Measurements from ENCODE around the gene SPAG16.

SPAG16 gene

GRCh38 chr2:213806125-213806726, 522.0 kb downstream of the SPAG16 start:
- Histone ChIP-seq H3K4me3 (ENCODE audit: low read depth, low read length) (no peak overlapping the region), H3K36me3 (ENCODE audit: control insufficient read depth, insufficient read depth, low read length) (no peaks in the 10 kb centered on the region)

DNA sequence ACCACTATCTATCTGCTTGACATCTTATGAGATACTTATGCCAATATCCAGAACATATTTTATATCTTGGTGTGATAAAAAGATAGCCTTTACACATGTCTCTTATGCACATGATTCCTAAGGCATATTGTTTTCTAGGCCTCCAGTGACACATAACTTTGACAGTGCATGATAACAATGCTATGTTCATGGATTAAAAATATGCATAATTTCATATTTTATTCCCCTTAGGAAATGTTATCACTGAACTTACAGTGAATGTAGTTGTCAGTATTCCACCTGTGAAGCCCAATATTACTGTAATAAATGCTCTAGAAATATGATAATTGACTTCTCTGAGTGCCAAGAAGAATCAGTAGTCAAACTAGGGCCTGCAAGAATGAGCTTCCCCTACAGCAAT, 532.3 kb downstream of the SPAG16 start:
- H3K9ac ChIP-seq (ENCODE audit: low read depth, low read length), result no peak overlapping the region
- no peaks in the 10 kb centered on the region for H3K27me3 ChIP-seq (ENCODE audit: control insufficient read depth, insufficient read depth, low read length)
- no peak overlapping the region for H3K27ac ChIP-seq (ENCODE audit: low read depth, low read length)
- H3K36me3 ChIP-seq (ENCODE audit: control insufficient read depth, insufficient read depth, low read length), result no peaks in the 10 kb centered on the region
- no peak overlapping the region for H3K4me3 ChIP-seq (ENCODE audit: low read depth, low read length)
- no peaks in the 10 kb centered on the region for H3K9me3 ChIP-seq (ENCODE audit: control insufficient read depth, insufficient read depth, low read length)
- no peaks in the 10 kb centered on the region for H3K4me1 ChIP-seq (ENCODE audit: control insufficient read depth, insufficient read depth, low read length)

More at GRCh38 chr2:213806125-213806726, 522.0 kb downstream of the SPAG16 start:
- Histone ChIP-seq H3K27me3 (ENCODE audit: control insufficient read depth, insufficient read depth, low read length) (no peaks in the 10 kb centered on the region), H3K9me3 (ENCODE audit: control insufficient read depth, insufficient read depth, low read length) (no peaks in the 10 kb centered on the region), H3K27ac (ENCODE audit: low read depth, low read length) (no peak overlapping the region), H3K4me1 (ENCODE audit: control insufficient read depth, insufficient read depth, low read length) (peaks cover 4% of the 10 kb centered on the region; the same call in 1 of the 2 replicates), H3K9ac (ENCODE audit: low read depth, low read length) (no peak overlapping the region)

DNA sequence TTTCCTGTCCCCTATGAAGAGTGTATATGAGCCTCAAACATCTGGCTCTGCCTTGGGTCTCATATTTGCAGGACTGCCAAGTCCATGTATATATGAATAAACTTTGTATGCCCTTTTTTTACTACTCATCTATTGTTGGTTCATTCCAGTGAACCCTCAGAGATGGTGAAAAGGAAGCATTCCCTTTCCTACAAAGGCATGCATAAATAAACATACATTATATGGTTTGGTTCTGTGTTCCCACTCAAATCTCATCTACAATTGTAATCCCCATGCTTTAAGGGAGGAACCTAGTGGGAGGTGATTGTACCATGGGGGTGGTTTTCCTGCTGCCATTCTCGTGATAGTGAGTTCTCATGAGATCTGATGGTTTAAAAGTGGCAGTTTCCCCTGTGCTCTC, 534.2 kb downstream of the SPAG16 start:
- H3K27me3 ChIP-seq (ENCODE audit: control insufficient read depth, insufficient read depth, low read length), result no peaks in the 10 kb centered on the region
- no peak overlapping the region for H3K27ac ChIP-seq (ENCODE audit: low read depth, low read length)
- H3K4me3 ChIP-seq (ENCODE audit: low read depth, low read length), result no peak overlapping the region
- H3K9me3 ChIP-seq (ENCODE audit: control insufficient read depth, insufficient read depth, low read length), result no peaks in the 10 kb centered on the region
- no peaks in the 10 kb centered on the region for H3K4me1 ChIP-seq (ENCODE audit: control insufficient read depth, insufficient read depth, low read length)
- H3K36me3 ChIP-seq (ENCODE audit: control insufficient read depth, insufficient read depth, low read length), result no peaks in the 10 kb centered on the region
- no peak overlapping the region for H3K9ac ChIP-seq (ENCODE audit: low read depth, low read length)

DNA sequence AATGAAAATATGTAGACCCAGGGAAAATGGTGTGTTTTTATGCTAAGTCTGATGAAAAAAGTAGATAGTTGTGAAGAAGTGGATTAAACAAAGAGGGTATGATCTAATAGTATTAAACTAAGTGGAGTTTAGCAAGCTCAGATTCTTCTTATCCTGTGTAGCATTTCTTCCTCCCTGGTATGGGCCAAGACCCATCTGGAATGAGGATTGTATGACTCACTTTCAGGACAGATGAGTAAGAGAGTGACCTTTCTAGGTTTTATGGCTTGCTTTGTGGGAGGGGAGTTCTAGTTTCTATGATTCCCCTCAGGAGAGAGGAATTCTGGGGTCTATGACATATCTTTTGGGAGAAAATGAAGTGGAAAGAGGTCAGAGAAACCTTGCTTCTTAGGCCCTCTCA, 550.1 kb downstream of the SPAG16 start:
- no peak overlapping the region for H3K27ac ChIP-seq (ENCODE audit: low read depth, low read length)
- no peaks in the 10 kb centered on the region for H3K36me3 ChIP-seq (ENCODE audit: control insufficient read depth, insufficient read depth, low read length)
- H3K27me3 ChIP-seq (ENCODE audit: control insufficient read depth, insufficient read depth, low read length), result no peaks in the 10 kb centered on the region
- 0 out of 2 replicates have a peak, but pooled peaks cover 3% of the 10 kb centered on the region for H3K9me3 ChIP-seq (ENCODE audit: control insufficient read depth, insufficient read depth, low read length)
- no peak overlapping the region for H3K4me3 ChIP-seq (ENCODE audit: low read depth, low read length)
- H3K4me1 ChIP-seq (ENCODE audit: control insufficient read depth, insufficient read depth, low read length), result no peaks in the 10 kb centered on the region
- no peak overlapping the region for H3K9ac ChIP-seq (ENCODE audit: low read depth, low read length)

DNA sequence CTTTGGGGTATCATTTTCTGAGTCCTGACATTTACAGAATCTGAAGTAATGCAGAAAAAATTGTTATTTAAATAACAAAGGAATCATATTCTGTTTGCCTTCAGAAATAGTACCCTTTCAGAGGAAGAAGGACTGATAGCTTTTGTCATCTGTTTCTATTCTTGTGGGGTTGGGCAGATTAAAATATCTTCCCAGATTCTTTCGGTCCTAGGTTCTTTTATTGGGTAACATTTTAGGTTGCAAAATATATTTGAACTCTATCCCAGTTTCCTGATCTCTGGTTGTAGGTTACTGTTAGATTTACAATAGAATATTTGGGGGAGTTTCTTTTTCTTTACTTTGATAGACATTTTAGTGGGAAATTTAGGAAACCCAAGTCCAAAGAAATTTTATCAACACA, 550.5 kb downstream of the SPAG16 start:
- Histone ChIP-seq H3K36me3 (ENCODE audit: control insufficient read depth, insufficient read depth, low read length) (no peaks in the 10 kb centered on the region), H3K27ac (ENCODE audit: low read depth, low read length) (no peak overlapping the region), H3K9ac (ENCODE audit: low read depth, low read length) (no peak overlapping the region), H3K4me3 (ENCODE audit: low read depth, low read length) (no peak overlapping the region), H3K9me3 (ENCODE audit: control insufficient read depth, insufficient read depth, low read length) (no peaks in the 10 kb centered on the region), H3K27me3 (ENCODE audit: control insufficient read depth, insufficient read depth, low read length) (no peaks in the 10 kb centered on the region), H3K4me1 (ENCODE audit: control insufficient read depth, insufficient read depth, low read length) (no peaks in the 10 kb centered on the region)

DNA sequence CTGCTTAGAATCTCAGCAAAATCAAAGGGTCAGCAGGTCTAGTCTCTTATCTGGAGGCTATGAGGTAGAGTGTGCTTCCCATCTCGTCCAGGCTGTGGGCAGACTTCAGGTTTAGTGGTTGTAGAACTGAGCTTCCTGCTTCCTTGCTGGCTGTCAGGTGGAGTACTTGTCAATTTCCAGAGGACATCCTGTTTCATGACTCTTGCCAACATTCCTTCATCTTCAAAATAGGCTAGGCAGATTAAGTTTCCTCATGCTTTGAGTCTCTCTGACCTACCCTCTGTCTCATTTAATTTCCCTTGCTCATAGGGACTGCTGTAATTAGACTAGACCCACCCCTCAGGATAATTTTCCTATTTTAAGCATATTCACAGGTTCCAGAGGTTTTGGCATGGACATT, 562.6 kb downstream of the SPAG16 start:
- Histone ChIP-seq H3K4me3 (ENCODE audit: low read depth, low read length) (no peak overlapping the region), H3K9me3 (ENCODE audit: control insufficient read depth, insufficient read depth, low read length) (no peaks in the 10 kb centered on the region), H3K36me3 (ENCODE audit: control insufficient read depth, insufficient read depth, low read length) (no peaks in the 10 kb centered on the region), H3K27ac (ENCODE audit: low read depth, low read length) (no peak overlapping the region), H3K27me3 (ENCODE audit: control insufficient read depth, insufficient read depth, low read length) (no peaks in the 10 kb centered on the region), H3K4me1 (ENCODE audit: control insufficient read depth, insufficient read depth, low read length) (no peaks in the 10 kb centered on the region), H3K9ac (ENCODE audit: low read depth, low read length) (no peak overlapping the region)

DNA sequence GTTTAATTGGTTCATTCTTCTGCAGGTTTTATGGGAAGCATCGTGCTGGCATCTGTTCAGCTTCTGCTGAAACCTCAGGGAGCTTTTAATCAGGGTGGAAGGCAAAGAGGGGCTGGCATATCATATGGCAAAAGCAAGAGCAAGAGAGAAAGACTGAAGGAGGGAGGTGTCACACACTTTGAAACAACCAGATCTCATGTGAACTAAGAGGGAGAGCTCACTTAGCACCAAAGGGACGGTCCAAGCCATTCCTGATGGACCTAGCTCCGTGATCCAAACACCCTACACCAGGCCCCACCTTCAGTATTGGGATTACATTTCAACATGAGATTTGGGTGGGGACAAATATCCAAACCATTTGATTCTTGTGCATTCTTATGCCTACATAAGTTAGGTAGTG, 563.1 kb downstream of the SPAG16 start:
- Histone ChIP-seq H3K9me3 (ENCODE audit: control insufficient read depth, insufficient read depth, low read length) (no peaks in the 10 kb centered on the region), H3K36me3 (ENCODE audit: control insufficient read depth, insufficient read depth, low read length) (no peaks in the 10 kb centered on the region), H3K4me1 (ENCODE audit: control insufficient read depth, insufficient read depth, low read length) (no peaks in the 10 kb centered on the region), H3K4me3 (ENCODE audit: low read depth, low read length) (no peak overlapping the region), H3K27me3 (ENCODE audit: control insufficient read depth, insufficient read depth, low read length) (no peaks in the 10 kb centered on the region), H3K27ac (ENCODE audit: low read depth, low read length) (no peak overlapping the region), H3K9ac (ENCODE audit: low read depth, low read length) (no peak overlapping the region)

- Histone ChIP-seq H3K4me1 (ENCODE audit: control insufficient read depth, insufficient read depth, low read length) (no peaks in the 10 kb centered on the region), H3K27me3 (ENCODE audit: control insufficient read depth, insufficient read depth, low read length) (no peaks in the 10 kb centered on the region), H3K36me3 (ENCODE audit: control insufficient read depth, insufficient read depth, low read length) (no peaks in the 10 kb centered on the region), H3K4me3 (ENCODE audit: low read depth, low read length) (no peak overlapping the region), H3K9ac (ENCODE audit: low read depth, low read length) (no peak overlapping the region), H3K9me3 (ENCODE audit: control insufficient read depth, insufficient read depth, low read length) (no peaks in the 10 kb centered on the region), H3K27ac (ENCODE audit: low read depth, low read length) (no peak overlapping the region)
Measured at GRCh38 chr2:213848631-213849030, 564.4 kb downstream of the SPAG16 start.

DNA sequence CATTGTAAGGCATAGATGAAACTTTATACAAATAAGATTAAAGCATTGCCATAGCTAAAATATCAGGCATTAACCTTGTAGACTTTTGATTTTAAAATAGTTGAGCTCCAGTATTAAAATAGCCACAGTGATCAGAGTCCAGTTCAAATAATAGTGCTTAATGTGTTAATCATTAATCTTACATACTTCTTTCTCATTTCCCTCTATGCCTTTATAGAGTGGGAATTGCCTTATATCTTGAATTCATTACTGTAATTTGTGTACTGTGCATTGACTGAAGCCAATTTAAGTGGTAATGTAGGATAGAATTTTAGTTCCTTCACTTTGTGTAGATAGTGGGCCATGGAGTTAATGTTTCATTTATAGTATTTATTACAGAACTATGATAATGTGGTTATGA, 577.4 kb downstream of the SPAG16 start:
- H3K27ac ChIP-seq (ENCODE audit: low read depth, low read length), result no peak overlapping the region
- H3K27me3 ChIP-seq (ENCODE audit: control insufficient read depth, insufficient read depth, low read length), result no peaks in the 10 kb centered on the region
- no peaks in the 10 kb centered on the region for H3K9me3 ChIP-seq (ENCODE audit: control insufficient read depth, insufficient read depth, low read length)
- no peak overlapping the region for H3K9ac ChIP-seq (ENCODE audit: low read depth, low read length)
- no peak overlapping the region for H3K4me3 ChIP-seq (ENCODE audit: low read depth, low read length)
- H3K4me1 ChIP-seq (ENCODE audit: control insufficient read depth, insufficient read depth, low read length), result no peaks in the 10 kb centered on the region
- no peaks in the 10 kb centered on the region for H3K36me3 ChIP-seq (ENCODE audit: control insufficient read depth, insufficient read depth, low read length)

DNA sequence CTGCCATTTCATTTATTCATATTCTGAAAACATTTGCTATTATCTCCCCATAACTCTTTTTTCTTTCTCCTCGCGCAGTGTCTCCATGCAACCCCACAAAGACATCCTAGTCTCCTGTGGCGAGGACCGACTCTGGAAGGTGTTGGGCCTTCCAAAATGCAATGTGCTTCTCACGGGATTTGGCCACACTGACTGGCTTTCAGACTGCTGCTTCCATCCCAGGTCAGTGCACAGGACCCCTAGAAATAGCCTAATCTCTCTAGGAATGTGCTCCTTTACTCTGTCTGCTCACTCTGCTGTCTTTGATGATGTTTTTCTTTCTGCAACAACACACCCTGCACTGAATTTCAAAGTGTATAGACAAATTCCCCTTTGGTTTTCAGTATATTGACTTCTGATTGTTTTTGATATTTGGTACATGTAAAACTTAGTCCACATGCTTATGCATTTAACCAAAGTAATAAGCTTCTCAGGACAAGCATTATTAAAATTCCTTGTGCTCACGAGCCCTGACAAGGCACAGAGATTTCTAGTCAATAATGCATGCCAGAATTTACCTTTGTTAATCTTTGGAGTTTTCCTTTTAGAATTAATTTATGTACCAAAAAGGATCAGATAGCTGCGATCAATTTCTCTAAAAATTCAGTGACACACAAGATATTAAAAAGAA, 578.3 kb downstream of the SPAG16 start:
- no peak overlapping the region for H3K4me3 ChIP-seq (ENCODE audit: low read depth, low read length)
- no peaks in the 10 kb centered on the region for H3K4me1 ChIP-seq (ENCODE audit: control insufficient read depth, insufficient read depth, low read length)
- no peaks in the 10 kb centered on the region for H3K36me3 ChIP-seq (ENCODE audit: control insufficient read depth, insufficient read depth, low read length)
- H3K27ac ChIP-seq (ENCODE audit: low read depth, low read length), result no peak overlapping the region
- H3K9me3 ChIP-seq (ENCODE audit: control insufficient read depth, insufficient read depth, low read length), result no peaks in the 10 kb centered on the region
- no peaks in the 10 kb centered on the region for H3K27me3 ChIP-seq (ENCODE audit: control insufficient read depth, insufficient read depth, low read length)
- H3K9ac ChIP-seq (ENCODE audit: low read depth, low read length), result no peak overlapping the region

DNA sequence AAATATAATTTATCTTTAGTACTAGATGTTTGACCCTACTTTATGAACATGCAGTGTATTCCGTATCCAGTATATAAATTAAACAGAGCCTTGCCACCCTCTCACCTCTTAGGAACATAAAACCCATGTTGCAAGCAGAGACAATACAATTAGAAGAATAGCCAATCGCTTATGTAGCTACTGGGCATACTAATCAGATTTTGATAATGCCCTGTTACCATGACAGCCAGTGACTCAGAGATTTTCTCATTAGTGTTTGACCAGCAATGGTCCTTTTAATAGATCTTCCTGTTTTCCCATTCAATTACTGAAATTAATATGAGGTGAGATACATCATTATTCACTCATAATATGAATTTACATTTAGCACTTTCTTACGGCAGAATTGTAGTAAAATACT, 579.3 kb downstream of the SPAG16 start:
- H3K27me3 ChIP-seq (ENCODE audit: control insufficient read depth, insufficient read depth, low read length), result no peaks in the 10 kb centered on the region
- no peak overlapping the region for H3K9ac ChIP-seq (ENCODE audit: low read depth, low read length)
- no peak overlapping the region for H3K27ac ChIP-seq (ENCODE audit: low read depth, low read length)
- no peak overlapping the region for H3K4me3 ChIP-seq (ENCODE audit: low read depth, low read length)
- no peaks in the 10 kb centered on the region for H3K9me3 ChIP-seq (ENCODE audit: control insufficient read depth, insufficient read depth, low read length)
- no peaks in the 10 kb centered on the region for H3K36me3 ChIP-seq (ENCODE audit: control insufficient read depth, insufficient read depth, low read length)
- no peaks in the 10 kb centered on the region for H3K4me1 ChIP-seq (ENCODE audit: control insufficient read depth, insufficient read depth, low read length)
